Measurements from ENCODE around the gene HCFC1. TPM values are rescaled to one million over a fixed set of nuclear protein-coding genes. Genes with fewer than 3 reads are reported as not detected.
A peak's percentile ranks its signal among the peaks of the same experiment; 100 is the strongest.

HCFC1 gene
- total and polyA plus RNA-seq, 7 donors, result 7.4 to 57.3 (median 25.8) TPM

DNA sequence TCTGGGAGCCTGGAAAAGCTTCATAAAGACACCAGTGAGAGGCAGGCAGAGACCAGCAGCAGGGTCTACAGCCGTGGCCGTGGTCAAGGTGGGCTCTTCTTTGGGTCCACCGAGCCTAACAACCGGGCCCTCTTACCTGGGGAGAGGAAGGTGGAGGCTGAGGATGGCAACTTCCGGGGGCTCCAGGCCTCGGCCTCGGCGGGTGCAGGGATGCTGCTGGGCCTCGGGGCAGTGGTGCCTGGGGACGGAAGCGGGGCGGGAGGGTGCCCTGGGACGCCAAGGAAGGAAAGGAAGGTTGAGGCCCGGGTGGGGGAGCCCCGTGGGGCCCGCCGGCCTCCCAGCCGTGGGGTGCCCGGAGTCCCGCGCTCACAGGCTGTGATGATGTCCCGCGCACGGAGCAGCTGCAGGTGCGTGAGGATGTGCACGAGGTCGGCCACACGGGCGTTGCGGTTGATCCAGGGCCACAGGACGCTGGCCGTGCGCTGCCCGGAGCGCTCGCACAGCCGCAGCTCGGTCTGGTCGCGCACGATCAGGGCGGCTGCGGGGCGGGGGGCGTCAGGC, 47.5 kb upstream of the HCFC1 start:
- no peaks in the 10 kb centered on the region for H3K9me3 ChIP-seq

GRCh38 chrX:154018518-154019060, 47.0 kb upstream of the HCFC1 start:
- Histone ChIP-seq H3K4me3 (peak overlapping the region; percentile 30 to 65 (median 60)), H3K27me3 (no peaks in the 10 kb centered on the region), H3K9me3 (no peaks in the 10 kb centered on the region), H3K27ac (peak overlapping the region; percentile 79 to 89 (median 84)), H3K4me1 (peaks cover 0 to 30% (median 18%) of the 10 kb centered on the region in 4 donors), H3K36me3 (peaks cover 0 to 16% (median 0%) of the 10 kb centered on the region in 4 donors)
- intact Hi-C loops (cut with DNase I), result no loop called here
- WGBS, 2 donors, result 49 to 58% methylated on average over 15 of the region's 15 CpGs
- TF ChIP-seq POLR2A (IDR thresholded peaks at IDR 0.05) (no peak), EP300 (IDR thresholded peaks at IDR 0.05) (no peak), CTCF (IDR thresholded peaks at IDR 0.05) (no peak), POLR2AphosphoS5 (IDR thresholded peaks at IDR 0.05) (no peak)
- DNase-seq, result no peak

More for the DNA sequence above, 47.5 kb upstream of the HCFC1 start:
- Histone ChIP-seq H3K4me3 (peak overlapping the region; percentile 30 to 65 (median 60)), H3K27ac (peak overlapping the region; percentile 79 to 89 (median 84)), H3K4me1 (peaks cover 0 to 25% (median 16%) of the 10 kb centered on the region in 4 donors), H3K36me3 (peaks cover 0 to 16% (median 0%) of the 10 kb centered on the region in 4 donors), H3K27me3 (no peaks in the 10 kb centered on the region)
- TF ChIP-seq POLR2AphosphoS5 (IDR thresholded peaks at IDR 0.05), result no peak
- TF ChIP-seq POLR2A (IDR thresholded peaks at IDR 0.05), result no peak
- TF ChIP-seq CTCF (IDR thresholded peaks at IDR 0.05), result no peak
- TF ChIP-seq EP300 (IDR thresholded peaks at IDR 0.05), result no peak
- no peak for DNase-seq
- intact Hi-C loops (cut with DNase I), result no loop called here
- 0 to 1% methylated on average over 45 of the region's 45 CpGs for WGBS, 2 donors

GRCh38 chrX:154017766-154018517, 46.3 kb upstream of the HCFC1 start:
- no peaks in the 10 kb centered on the region for H3K27me3 ChIP-seq
- H3K9me3 ChIP-seq, result no peaks in the 10 kb centered on the region

More at GRCh38 chrX:154017766-154018517, 46.3 kb upstream of the HCFC1 start:
- DNase-seq, result no peak
- peaks cover 0 to 32% (median 19%) of the 10 kb centered on the region in 4 donors for H3K4me1 ChIP-seq
- intact Hi-C loops (cut with DNase I), result no loop called here
- H3K27ac ChIP-seq, result peak overlapping the region in 1 of 4 donors; percentile 80
- H3K4me3 ChIP-seq, result no peak overlapping the region
- 81 to 84% methylated on average over 26 of the region's 26 CpGs for WGBS, 2 donors
- TF ChIP-seq POLR2A (IDR thresholded peaks at IDR 0.05), result no peak
- no peak for TF ChIP-seq POLR2AphosphoS5 (IDR thresholded peaks at IDR 0.05)
- no peak for TF ChIP-seq EP300 (IDR thresholded peaks at IDR 0.05)
- TF ChIP-seq CTCF (IDR thresholded peaks at IDR 0.05), result no peak
- H3K36me3 ChIP-seq, result peaks cover 0 to 16% (median 0%) of the 10 kb centered on the region in 4 donors
